HG03558 (cell line): ENCODE results near the gene GCFC2.

Source experiments
- ATAC-seq: cut with Tn5 transposase; IDR thresholded peaks from one replicate; pipeline ENCODE4 v1.9.1; 2021; ENCODE audit warnings: moderate number of reproducible peaks; ENCODE audit not compliant: unreplicated experiment; ENCODE audit errors: extremely low read depth

Gene GCFC2

GRCh38 chr2:75632813-75633212 lies 77.9 kb downstream of the GCFC2 start:
- no peak for ATAC-seq

DNA sequence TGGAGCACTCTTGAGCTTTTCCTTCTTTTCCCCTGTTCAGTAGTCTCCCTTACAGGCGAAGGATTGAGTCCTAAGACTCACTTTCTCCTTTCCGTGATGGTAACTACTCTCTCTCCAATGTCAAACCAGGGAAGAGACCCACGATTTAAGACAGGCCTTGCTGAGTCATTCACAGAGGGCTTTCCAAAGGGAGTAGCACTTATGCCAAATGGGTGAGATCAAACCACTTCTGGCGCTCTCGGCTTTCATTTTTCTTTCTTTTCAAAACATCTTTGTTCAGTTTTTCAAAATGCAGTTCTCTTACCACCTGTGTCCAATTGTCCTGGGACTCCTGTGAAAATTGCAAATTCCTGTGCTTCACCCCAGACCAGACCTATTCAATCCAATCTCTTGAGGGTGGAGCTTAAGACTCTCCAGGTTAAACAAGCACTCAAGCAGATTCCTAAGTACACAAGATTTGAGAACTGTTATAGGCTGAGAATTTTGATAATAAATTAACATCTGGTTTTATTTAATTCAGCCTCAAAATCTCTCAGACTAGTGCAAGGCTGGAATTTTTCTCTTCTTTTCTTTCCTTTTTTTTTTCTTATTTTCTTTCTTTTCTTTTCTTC lies 78.5 kb downstream of the GCFC2 start:
- ATAC-seq: no peak

DNA sequence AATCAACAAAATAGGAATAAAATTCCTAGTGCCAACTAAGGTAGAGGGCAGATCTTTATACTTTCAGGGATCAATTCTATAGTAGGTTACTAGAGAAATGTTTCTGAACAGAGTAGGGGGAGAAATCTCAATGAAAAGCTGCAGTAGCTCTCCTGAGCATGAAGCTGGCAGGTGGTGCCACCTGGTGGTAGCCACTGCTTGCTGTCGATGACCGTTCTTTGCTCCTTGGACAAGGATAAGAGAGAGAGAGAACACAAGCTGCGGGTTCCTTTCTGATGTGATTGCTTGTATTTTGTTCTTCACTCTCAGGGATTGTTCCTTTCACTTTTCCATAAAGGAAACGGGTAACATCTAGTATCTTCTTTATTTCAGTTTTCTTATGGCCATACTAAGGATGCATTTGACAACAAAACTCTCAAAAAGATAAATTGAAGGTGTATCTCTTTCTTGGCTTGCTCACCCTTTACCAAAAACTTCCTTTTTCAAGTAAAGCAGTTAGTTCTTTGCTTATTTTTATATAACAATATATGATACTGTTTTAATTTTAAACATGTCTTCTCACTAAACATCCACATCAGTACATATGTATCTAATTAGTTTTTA lies 82.7 kb downstream of the GCFC2 start:
- ATAC-seq: peak; percentile 93

DNA sequence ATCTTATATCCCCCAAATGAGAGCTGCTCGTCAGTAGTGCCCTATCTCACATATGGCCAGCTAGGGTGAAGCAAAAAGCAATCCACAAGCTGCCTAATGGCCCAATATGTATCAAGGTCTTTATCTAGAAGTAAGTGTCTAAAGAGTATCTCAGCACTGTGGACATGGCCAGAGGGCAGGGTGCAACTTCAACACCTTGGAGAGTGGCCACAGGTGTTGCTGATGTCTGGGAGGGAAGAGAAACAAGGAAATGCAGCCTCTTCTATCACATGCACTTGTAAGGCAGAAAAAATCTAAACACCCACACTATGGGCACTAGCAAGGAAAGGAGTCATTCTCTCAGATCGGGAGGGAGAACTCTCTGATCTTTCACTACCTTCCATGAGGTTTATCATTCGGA lies 87.8 kb downstream of the GCFC2 start:
- no peak for ATAC-seq

DNA sequence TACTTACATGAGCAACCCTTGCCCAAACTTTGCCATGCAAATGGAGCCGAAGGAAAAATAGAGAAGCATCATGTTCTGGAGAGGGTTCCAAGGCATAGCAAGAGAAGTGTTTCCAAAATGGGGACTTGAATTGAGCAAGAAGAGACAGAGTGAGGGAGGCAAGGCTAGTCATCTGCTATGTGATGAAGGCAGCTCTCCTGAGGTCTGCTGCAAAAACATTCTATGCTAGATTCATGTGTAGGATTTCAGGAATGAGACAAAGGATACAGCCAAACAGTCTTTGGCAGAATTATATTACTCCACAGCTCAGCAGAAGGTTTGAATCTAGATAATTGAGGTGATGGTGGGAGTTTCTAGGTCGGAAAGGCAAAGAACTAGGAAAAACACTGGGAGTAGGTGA lies 88.2 kb downstream of the GCFC2 start:
- ATAC-seq: no peak

GRCh38 chr2:75621228-75621627 lies 89.5 kb downstream of the GCFC2 start:
- ATAC-seq: no peak

DNA sequence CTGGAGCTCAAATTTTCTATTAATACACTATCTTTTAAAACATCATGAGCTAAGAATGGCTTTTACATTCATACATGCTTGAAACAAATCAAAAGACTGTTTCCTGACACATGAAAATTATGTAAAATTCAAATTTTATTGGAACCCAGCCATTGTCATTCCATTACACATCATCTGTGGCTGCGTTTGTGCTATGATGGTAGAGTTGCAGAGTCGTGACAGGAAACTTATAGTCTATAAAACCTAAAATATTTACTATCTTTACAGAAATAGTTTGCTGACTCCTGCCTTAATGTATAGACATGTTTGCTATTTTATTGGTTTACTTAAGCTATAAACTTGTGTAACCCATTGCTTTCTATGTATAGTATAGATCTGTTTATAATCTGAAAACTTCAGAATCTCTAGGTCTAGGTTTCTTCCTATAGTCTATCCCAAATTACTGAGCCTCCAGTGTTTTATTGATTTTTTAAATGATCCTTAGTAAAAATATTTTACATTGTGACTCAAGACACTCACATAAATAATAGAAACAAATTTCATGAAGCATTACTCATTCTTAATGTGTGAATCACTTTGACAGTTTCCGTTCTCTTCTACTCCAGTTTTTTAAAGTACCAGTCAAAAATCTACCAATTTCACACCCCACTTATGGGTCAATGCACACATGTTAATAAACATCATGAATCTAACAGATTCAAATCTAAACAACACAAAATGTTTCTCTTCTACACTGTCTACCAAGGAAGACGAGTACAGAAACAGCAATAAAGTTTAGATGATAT lies 90.6 kb downstream of the GCFC2 start:
- no peak for ATAC-seq

DNA sequence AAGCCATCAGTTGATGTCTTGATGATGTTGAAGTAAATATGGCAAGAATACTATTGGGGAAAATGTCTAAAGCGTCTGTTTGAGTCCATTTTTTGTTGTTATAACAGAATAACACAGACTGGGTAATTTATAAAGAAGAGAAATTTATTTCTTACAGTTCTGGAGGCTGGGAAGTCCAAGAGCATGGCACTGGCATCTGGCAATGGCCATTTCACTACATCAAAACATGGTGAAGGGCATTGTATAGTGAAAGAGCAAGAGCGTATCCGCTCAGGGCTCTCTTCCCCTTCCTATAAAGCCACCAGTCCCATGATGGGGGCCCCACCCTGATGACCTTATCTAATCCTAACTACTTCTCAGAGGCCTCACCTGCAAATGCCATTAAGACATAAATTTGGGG lies 93.8 kb downstream of the GCFC2 start:
- ATAC-seq: no peak

DNA sequence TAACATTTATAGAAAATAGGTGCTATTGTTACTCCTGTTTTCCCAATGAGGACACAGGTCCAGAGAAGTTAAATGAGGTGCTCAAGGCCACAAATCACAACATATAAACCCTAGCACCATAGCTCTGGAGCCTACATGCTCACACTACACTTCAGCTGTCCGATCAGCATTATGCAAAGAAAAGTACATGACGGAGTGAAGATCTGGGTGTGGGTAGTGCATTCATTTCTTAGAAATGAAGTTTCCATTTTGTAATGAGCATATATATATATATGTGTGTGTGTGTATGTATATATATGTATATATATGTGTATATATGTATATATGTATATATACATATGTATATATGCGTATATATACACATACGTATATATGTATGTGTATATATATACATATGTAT lies 94.3 kb downstream of the GCFC2 start:
- ATAC-seq: no peak

GRCh38 chr2:75614162-75614651 lies 96.5 kb downstream of the GCFC2 start:
- no peak for ATAC-seq

GRCh38 chr2:75612862-75613243 lies 97.9 kb downstream of the GCFC2 start:
- no peak for ATAC-seq
